Measurements from ENCODE around the gene CYP1A2.

GRCh38 chr15:74789171-74789631 lies 40.6 kb downstream of the CYP1A2 start:
- TF ChIP-seq, protein P1, sequence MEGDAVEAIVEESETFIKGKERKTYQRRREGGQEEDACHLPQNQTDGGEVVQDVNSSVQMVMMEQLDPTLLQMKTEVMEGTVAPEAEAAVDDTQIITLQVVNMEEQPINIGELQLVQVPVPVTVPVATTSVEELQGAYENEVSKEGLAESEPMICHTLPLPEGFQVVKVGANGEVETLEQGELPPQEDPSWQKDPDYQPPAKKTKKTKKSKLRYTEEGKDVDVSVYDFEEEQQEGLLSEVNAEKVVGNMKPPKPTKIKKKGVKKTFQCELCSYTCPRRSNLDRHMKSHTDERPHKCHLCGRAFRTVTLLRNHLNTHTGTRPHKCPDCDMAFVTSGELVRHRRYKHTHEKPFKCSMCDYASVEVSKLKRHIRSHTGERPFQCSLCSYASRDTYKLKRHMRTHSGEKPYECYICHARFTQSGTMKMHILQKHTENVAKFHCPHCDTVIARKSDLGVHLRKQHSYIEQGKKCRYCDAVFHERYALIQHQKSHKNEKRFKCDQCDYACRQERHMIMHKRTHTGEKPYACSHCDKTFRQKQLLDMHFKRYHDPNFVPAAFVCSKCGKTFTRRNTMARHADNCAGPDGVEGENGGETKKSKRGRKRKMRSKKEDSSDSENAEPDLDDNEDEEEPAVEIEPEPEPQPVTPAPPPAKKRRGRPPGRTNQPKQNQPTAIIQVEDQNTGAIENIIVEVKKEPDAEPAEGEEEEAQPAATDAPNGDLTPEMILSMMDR (conservative IDR thresholded peaks at IDR 0.05; ENCODE audit: low read length) = no peak
- TF ChIP-seq EZH2phosphoT487 (IDR thresholded peaks at IDR 0.05; ENCODE audit: borderline replicate concordance, low read depth, low read length) = no peak

All from OCI-LY7 (cell line).